HEK293 (cell line): ENCODE data around the gene TPI1.

Source experiments
- CTCF ChIA-PET: fragments of 350-600 bp; formaldehyde crosslinking; extraction: SDS; loops from one replicate; lab custom pipeline; 2021; ENCODE audit warnings: antibody characterized with exemption; lab: Yijun Ruan, JAX
- POLR2A ChIA-PET: fragments of 300-600 bp; formaldehyde crosslinking; extraction: SDS; loops from one replicate; lab custom pipeline; 2020; ENCODE audit warnings: antibody characterized with exemption, inconsistent platforms; lab: Yijun Ruan, JAX
- H3K27ac ChIP-seq: fragments of 200-500 bp; sonication (Bioruptor generic); 2 replicates; pipeline ENCODE4 v1.5.1; 2014; ENCODE audit warnings: low read depth, low read length, control low read depth, inconsistent platforms; ENCODE audit errors: extremely low read depth
- H3K36me3 ChIP-seq, 2 experiments: fragments of 200-500 bp in 1 of 2; sonication (Bioruptor generic) in 1 of 2; 1 replicate in 1 of 2; 2 replicates in 1 of 2; pipeline ENCODE4 v1.5.1; 2014 to 2017; ENCODE audit warnings: inconsistent platforms in 2 of 2, low read length in 2 of 2; ENCODE audit not compliant: control insufficient read depth in 2 of 2, insufficient read depth in 1 of 2
- H3K4me1 ChIP-seq: fragments of 200-500 bp; sonication (Bioruptor generic); 2 replicates; pipeline ENCODE4 v1.5.1; 2014; ENCODE audit warnings: mild to moderate bottlenecking, low read length, inconsistent platforms; ENCODE audit not compliant: control insufficient read depth, insufficient read depth
- H3K4me3 ChIP-seq: 2 replicates; pipeline ENCODE4 v1.5.1; 2011; ENCODE audit warnings: low read depth, mild to moderate bottlenecking, control low read depth, low read length, moderate library complexity
- H3K9me3 ChIP-seq: fragments of 200-500 bp; sonication (Bioruptor generic); 2 replicates; pipeline ENCODE4 v1.5.1; 2014; ENCODE audit warnings: low read depth, low read length, inconsistent platforms; ENCODE audit not compliant: control insufficient read depth, insufficient read depth
- BCL11B ChIP-seq: fragments of 450-650 bp; formaldehyde crosslinking; IDR thresholded peaks from 2 replicates; pipeline ENCODE4 v1.5.1; 2016; ENCODE audit warnings: low read depth, missing biosample characterization, missing genetic modification characterization
- GLIS1 ChIP-seq: fragments of 450-650 bp; formaldehyde crosslinking; IDR thresholded peaks from 2 replicates; pipeline ENCODE4 v1.5.1; 2016; ENCODE audit warnings: missing biosample characterization, missing genetic modification characterization
- KLF16 ChIP-seq: fragments of 450-650 bp; formaldehyde crosslinking; IDR thresholded peaks from 2 replicates; pipeline ENCODE4 v1.5.1; 2017; ENCODE audit warnings: missing biosample characterization, missing genetic modification characterization
- OSR2 ChIP-seq: fragments of 450-650 bp; formaldehyde crosslinking; IDR thresholded peaks from 2 replicates; pipeline ENCODE4 v1.5.1; 2016; ENCODE audit warnings: missing biosample characterization, missing genetic modification characterization
- OVOL3 ChIP-seq: fragments of 450-650 bp; formaldehyde crosslinking; IDR thresholded peaks from 2 replicates; pipeline ENCODE4 v1.5.1; 2016; ENCODE audit warnings: missing biosample characterization, missing genetic modification characterization
- PRDM1 ChIP-seq: fragments of 450-650 bp; formaldehyde crosslinking; IDR thresholded peaks from 2 replicates; pipeline ENCODE4; 2016; ENCODE audit warnings: missing biosample characterization, missing genetic modification characterization
- WT1 ChIP-seq: fragments of 450-650 bp; formaldehyde crosslinking; IDR thresholded peaks from 2 replicates; pipeline ENCODE4 v1.5.1; 2016; ENCODE audit warnings: missing biosample characterization, missing genetic modification characterization
- ZBTB8A ChIP-seq: fragments of 450-650 bp; formaldehyde crosslinking; IDR thresholded peaks from 2 replicates; pipeline ENCODE4 v1.5.1; 2016; ENCODE audit warnings: missing biosample characterization, missing genetic modification characterization
- ZNF335 ChIP-seq: fragments of 450-650 bp; formaldehyde crosslinking; conservative IDR thresholded peaks from 2 replicates; pipeline ENCODE4 v1.5.1; 2016; ENCODE audit warnings: missing biosample characterization, missing genetic modification characterization
- ZNF350 ChIP-seq: fragments of 450-650 bp; formaldehyde crosslinking; IDR thresholded peaks from 2 replicates; pipeline ENCODE4 v1.5.0; 2017; ENCODE audit warnings: missing biosample characterization, mild to moderate bottlenecking, missing genetic modification characterization
- ZNF354C ChIP-seq: fragments of 450-650 bp; formaldehyde crosslinking; IDR thresholded peaks from 2 replicates; pipeline ENCODE4 v1.5.1; 2016; ENCODE audit warnings: missing biosample characterization, missing genetic modification characterization, low read depth, borderline replicate concordance
- ZNF433 ChIP-seq: fragments of 450-650 bp; formaldehyde crosslinking; IDR thresholded peaks from 2 replicates; pipeline ENCODE4 v1.5.1; 2016; ENCODE audit warnings: missing biosample characterization, missing genetic modification characterization, low read depth
- ZNF510 ChIP-seq: fragments of 450-650 bp; formaldehyde crosslinking; IDR thresholded peaks from 2 replicates; pipeline ENCODE4 v1.5.1; 2018; ENCODE audit warnings: mild to moderate bottlenecking, missing genetic modification characterization, missing biosample characterization; ENCODE audit not compliant: insufficient replicate concordance
- ZNF548 ChIP-seq: fragments of 450-650 bp; formaldehyde crosslinking; IDR thresholded peaks from 2 replicates; pipeline ENCODE4 v1.5.1; 2016; ENCODE audit warnings: missing biosample characterization, missing genetic modification characterization
- ZNF561 ChIP-seq: fragments of 450-650 bp; IDR thresholded peaks from 2 replicates; pipeline ENCODE4 v1.5.1; 2018; ENCODE audit warnings: missing biosample characterization, missing genetic modification characterization, borderline replicate concordance
- ZNF585B ChIP-seq: fragments of 450-650 bp; formaldehyde crosslinking; IDR thresholded peaks from 2 replicates; pipeline ENCODE4 v1.5.1; 2016; ENCODE audit warnings: missing biosample characterization, missing genetic modification characterization
- ZNF621 ChIP-seq: fragments of 450-650 bp; formaldehyde crosslinking; IDR thresholded peaks from 2 replicates; pipeline ENCODE4 v1.5.1; 2017; ENCODE audit warnings: missing biosample characterization, missing genetic modification characterization
- ZNF629 ChIP-seq: fragments of 450-650 bp; formaldehyde crosslinking; IDR thresholded peaks from 2 replicates; pipeline ENCODE4 v1.5.1; 2017; ENCODE audit warnings: missing biosample characterization, missing genetic modification characterization
- ZNF654 ChIP-seq: fragments of 450-650 bp; formaldehyde crosslinking; IDR thresholded peaks from 2 replicates; pipeline ENCODE4 v1.5.1; 2016; ENCODE audit warnings: low read depth, missing biosample characterization, missing genetic modification characterization
- ZNF701 ChIP-seq: fragments of 450-650 bp; formaldehyde crosslinking; IDR thresholded peaks from 2 replicates; pipeline ENCODE4 v1.5.1; 2016; ENCODE audit warnings: missing biosample characterization, missing genetic modification characterization
- ZNF76 ChIP-seq: fragments of 450-650 bp; formaldehyde crosslinking; IDR thresholded peaks from 2 replicates; pipeline ENCODE4; 2016; ENCODE audit warnings: low read depth, missing biosample characterization, missing genetic modification characterization, borderline replicate concordance
- ZXDB ChIP-seq: fragments of 450-650 bp; formaldehyde crosslinking; IDR thresholded peaks from 2 replicates; pipeline ENCODE4 v1.5.1; 2016; ENCODE audit warnings: missing biosample characterization, missing genetic modification characterization
- TF ChIP-seq, protein P1 (sequence below): fragments of 450-650 bp; formaldehyde crosslinking; IDR thresholded peaks from 2 replicates; pipeline ENCODE4 v1.5.1; 2016; ENCODE audit warnings: missing biosample characterization, missing genetic modification characterization
- TF ChIP-seq, protein P2 (sequence below): fragments of 450-650 bp; formaldehyde crosslinking; IDR thresholded peaks from 2 replicates; pipeline ENCODE4 v1.5.1; 2016; ENCODE audit warnings: missing biosample characterization, missing genetic modification characterization

The TPI1 gene

DNA sequence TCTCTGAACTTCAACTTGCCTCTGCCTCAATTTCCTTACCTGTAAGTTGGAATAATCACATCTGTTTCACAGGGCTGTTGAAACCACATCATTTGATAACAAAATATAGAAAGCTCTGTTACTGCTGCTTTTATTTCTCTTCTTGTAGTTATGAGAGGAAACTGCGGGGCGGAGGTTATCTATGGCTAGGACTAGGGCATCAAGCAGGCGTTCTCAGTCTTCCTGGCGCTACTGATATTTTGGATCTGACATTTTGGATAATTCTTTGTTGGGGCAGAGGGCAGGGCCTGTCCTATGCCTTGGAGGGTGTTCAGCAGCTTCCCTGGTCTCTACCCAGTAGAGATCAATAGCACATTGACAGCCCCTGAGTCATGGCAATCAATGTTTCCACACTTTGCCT is 35.2 kb upstream of the TPI1 start:
- H3K4me3 ChIP-seq: no peak overlapping the region
- TF ChIP-seq ZNF585B (tag by site-specific recombination) (no peak), ZNF433 (no peak), GLIS1 (tag by site-specific recombination) (no peak), ZNF629 (tag by site-specific recombination) (no peak), ZNF76 (tag by site-specific recombination) (no peak), ZNF621 (tag by site-specific recombination) (no peak), ZNF548 (tag by site-specific recombination) (no peak), ZNF350 (tag by site-specific recombination) (no peak), ZBTB8A (tag by site-specific recombination) (no peak), ZNF561 (tag by site-specific recombination) (no peak), PRDM1 (tag by site-specific recombination) (no peak), OVOL3 (tag by site-specific recombination) (no peak)
- TF ChIP-seq, protein P1, sequence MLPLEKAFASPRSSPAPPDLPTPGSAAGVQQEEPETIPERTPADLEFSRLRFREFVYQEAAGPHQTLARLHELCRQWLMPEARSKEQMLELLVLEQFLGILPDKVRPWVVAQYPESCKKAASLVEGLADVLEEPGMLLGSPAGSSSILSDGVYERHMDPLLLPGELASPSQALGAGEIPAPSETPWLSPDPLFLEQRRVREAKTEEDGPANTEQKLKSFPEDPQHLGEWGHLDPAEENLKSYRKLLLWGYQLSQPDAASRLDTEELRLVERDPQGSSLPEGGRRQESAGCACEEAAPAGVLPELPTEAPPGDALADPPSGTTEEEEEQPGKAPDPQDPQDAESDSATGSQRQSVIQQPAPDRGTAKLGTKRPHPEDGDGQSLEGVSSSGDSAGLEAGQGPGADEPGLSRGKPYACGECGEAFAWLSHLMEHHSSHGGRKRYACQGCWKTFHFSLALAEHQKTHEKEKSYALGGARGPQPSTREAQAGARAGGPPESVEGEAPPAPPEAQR (tag by site-specific recombination): no peak
- TF ChIP-seq, protein P2, sequence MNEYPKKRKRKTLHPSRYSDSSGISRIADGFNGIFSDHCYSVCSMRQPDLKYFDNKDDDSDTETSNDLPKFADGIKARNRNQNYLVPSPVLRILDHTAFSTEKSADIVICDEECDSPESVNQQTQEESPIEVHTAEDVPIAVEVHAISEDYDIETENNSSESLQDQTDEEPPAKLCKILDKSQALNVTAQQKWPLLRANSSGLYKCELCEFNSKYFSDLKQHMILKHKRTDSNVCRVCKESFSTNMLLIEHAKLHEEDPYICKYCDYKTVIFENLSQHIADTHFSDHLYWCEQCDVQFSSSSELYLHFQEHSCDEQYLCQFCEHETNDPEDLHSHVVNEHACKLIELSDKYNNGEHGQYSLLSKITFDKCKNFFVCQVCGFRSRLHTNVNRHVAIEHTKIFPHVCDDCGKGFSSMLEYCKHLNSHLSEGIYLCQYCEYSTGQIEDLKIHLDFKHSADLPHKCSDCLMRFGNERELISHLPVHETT: no peak
- H3K36me3 ChIP-seq: peaks cover 17 to 65% of the 10 kb centered on the region in 2 experiments
- H3K27ac ChIP-seq: no peak overlapping the region
- ChIA-PET CTCF (interaction anchor here (1.2 to 7.4 kb wide), 3 partner anchors 14 to 79 kb away, joined by 3 to 75 read pairs (median 14); partner anchors contain the start of genes CDCA3, MLF2 and USP5), POLR2A (interaction anchor here (1.2 to 6.0 kb wide), 4 partner anchors 10 to 66 kb away, joined by 3 to 55 read pairs (median 6); partner anchors contain the start of genes CDCA3, GPR162, PTMS and USP5)
- no peaks in the 10 kb centered on the region for H3K9me3 ChIP-seq
- no peaks in the 10 kb centered on the region for H3K4me1 ChIP-seq

- peaks cover 17 to 77% of the 10 kb centered on the region in 2 experiments for H3K36me3 ChIP-seq
- TF ChIP-seq ZXDB (tag by site-specific recombination) (no peak), OSR2 (tag by site-specific recombination) (no peak), ZNF335 (tag by site-specific recombination) (no peak), ZNF354C (tag by site-specific recombination) (no peak), ZNF701 (tag by site-specific recombination) (no peak), KLF16 (tag by site-specific recombination) (no peak), ZNF510 (tag by site-specific recombination) (no peak), BCL11B (tag by site-specific recombination) (no peak), ZNF654 (tag by site-specific recombination) (no peak), WT1 (tag by site-specific recombination) (no peak)
- H3K4me3 ChIP-seq: no peak overlapping the region
- CTCF ChIA-PET: interaction anchor here (0.6 to 7.4 kb wide), 9 partner anchors 8 to 409 kb away, joined by 3 to 75 read pairs (median 8); partner anchors contain the start of genes CDCA3, MLF2, SPSB2 and USP5
- H3K4me1 ChIP-seq: no peaks in the 10 kb centered on the region
- H3K9me3 ChIP-seq: no peaks in the 10 kb centered on the region
- POLR2A ChIA-PET: interaction anchor here (1.2 to 3.0 kb wide), 3 partner anchors 12 to 80 kb away, joined by 4 to 17 read pairs (median 9); partner anchors contain the start of genes CDCA3, GPR162 and USP5
- H3K27ac ChIP-seq: no peak overlapping the region
Measured at GRCh38 chr12:6833189-6833890, 34.0 kb upstream of the TPI1 start.
